HepG2 (cell line): Measurements from ENCODE around the gene CMIP. TPM values are rescaled to one million over a fixed set of nuclear protein-coding genes. Genes with fewer than 3 reads are reported as not detected.

Experiments
- ATAC-seq: fragments of 200-7000 bp; cut with Tn5 transposase; 3 replicates; pipeline ENCODE4 v1.9.1; 2020; ENCODE audit warnings: mild to moderate bottlenecking, moderate library complexity
- BruUV-seq: library from RNA; stranded (reverse); fragments of 400-500 nt; replicated peaks from 2 replicates; lab custom pipeline; 2021; lab: Mats Ljungman, UMichigan
- CTCF ChIA-PET: fragments of 300-600 bp; formaldehyde crosslinking; extraction: SDS; loops from one replicate; lab custom pipeline; 2021; ENCODE audit warnings: low total read pairs, inconsistent platforms, low intra/inter-chr PET ratio; lab: Yijun Ruan, JAX
- POLR2A ChIA-PET: fragments of 350-600 bp; sonication (Branson Sonifier 250); formaldehyde crosslinking; loops from one replicate; lab custom pipeline; 2020; ENCODE audit warnings: antibody characterized with exemption, inconsistent platforms; lab: Yijun Ruan, JAX
- DNase-seq: peaks from one replicate; pipeline ENCODE4 v3.0.0-alpha.2; 2015; ENCODE audit warnings: low spot score
- FAIRE-seq: peaks from 3 replicates; lab custom pipeline; 2011; peaks lifted over from hg19 to GRCh38; lab: Jason Lieb, UNC
- H2AFZ ChIP-seq: one replicate; pipeline ENCODE4 v1.6.1; 2011; ENCODE audit warnings: low read length, inconsistent platforms
- H3K27ac ChIP-seq: fragments of 300-600 bp; 3 replicates; pipeline ENCODE4 v1.8.0; 2011; ENCODE audit warnings: mixed run types, mild to moderate bottlenecking, mixed read lengths, low read length, inconsistent platforms; ENCODE audit not compliant: insufficient read depth; ENCODE audit errors: extremely low read length
- H3K27me3 ChIP-seq, 2 experiments: fragments of 200-600 bp in 1 of 2; 2 replicates in 1 of 2; 3 replicates in 1 of 2; pipeline versions ENCODE4 v1.6.0 to v1.8.0; 2011; ENCODE audit warnings: low read length in 2 of 2, mild to moderate bottlenecking in 2 of 2, moderate library complexity in 2 of 2, inconsistent platforms in 1 of 2; ENCODE audit not compliant: insufficient read depth in 2 of 2, control insufficient read depth in 1 of 2
- H3K36me3 ChIP-seq, 2 experiments: fragments of 200-600 bp in 1 of 2; replicated peaks in 1 of 2; 2 replicates in 1 of 2; 3 replicates in 1 of 2; pipeline versions ENCODE4 v1.5.1 to v1.8.0; 2011; ENCODE audit warnings: low read length in 2 of 2, inconsistent platforms in 1 of 2; ENCODE audit not compliant: insufficient read depth in 2 of 2, control insufficient read depth in 1 of 2
- H3K4me1 ChIP-seq: 2 replicates; pipeline ENCODE4 v1.5.1; 2012; ENCODE audit warnings: low read length, inconsistent platforms; ENCODE audit not compliant: insufficient read depth
- H3K4me2 ChIP-seq: 2 replicates; pipeline ENCODE4 v1.6.0; 2011; ENCODE audit warnings: low read depth, low read length, inconsistent platforms
- H3K4me3 ChIP-seq, 3 experiments: fragments of 200-600 bp in 1 of 3; sonication (generic), shearing (Covaris generic) in 1 of 3; replicated peaks in 1 of 3; 2 replicates each; pipeline ENCODE4 v1.5.1; 2011 to 2016; ENCODE audit warnings: low read length in 3 of 3, inconsistent platforms in 2 of 3, low read depth in 2 of 3, mild to moderate bottlenecking in 2 of 3, control low read depth in 1 of 3, mixed read lengths in 1 of 3; ENCODE audit not compliant: insufficient read depth in 1 of 3
- H3K79me2 ChIP-seq: one replicate; pipeline ENCODE4 v1.6.1; 2011; ENCODE audit warnings: low read length, inconsistent platforms; ENCODE audit not compliant: insufficient read depth
- H3K9ac ChIP-seq: 2 replicates; pipeline ENCODE4 v1.6.0; 2011; ENCODE audit warnings: mild to moderate bottlenecking, low read depth, low read length, inconsistent platforms; ENCODE audit not compliant: insufficient read depth
- H3K9me3 ChIP-seq: 2 replicates; pipeline ENCODE4 v1.5.1; 2012; ENCODE audit warnings: mild to moderate bottlenecking, low read length
- H4K20me1 ChIP-seq: 2 replicates; pipeline ENCODE4 v1.6.0; 2011; ENCODE audit warnings: inconsistent platforms, mild to moderate bottlenecking, low read length, moderate library complexity; ENCODE audit not compliant: insufficient read depth
- CAMTA2 ChIP-seq: sonication (generic); formaldehyde crosslinking; IDR thresholded peaks from 2 replicates; pipeline ENCODE4 v1.4.0; 2020; ENCODE audit warnings: mild to moderate bottlenecking, missing genetic modification reagents, borderline replicate concordance
- CCAR2 ChIP-seq: fragments of 200-400 bp; formaldehyde crosslinking; optimal IDR thresholded peaks from 2 replicates; pipeline ENCODE3; 2018; ENCODE audit warnings: low read depth, mild to moderate bottlenecking, low read length, moderate library complexity
- CHCHD3 ChIP-seq: sonication (generic); formaldehyde crosslinking; IDR thresholded peaks from 2 replicates; pipeline ENCODE4 v1.8.0; 2022; ENCODE audit warnings: mild to moderate bottlenecking, missing genetic modification reagents, moderate library complexity
- ELF4 ChIP-seq: sonication (generic); formaldehyde crosslinking; IDR thresholded peaks from 2 replicates; pipeline ENCODE4 v1.5.0; 2020; ENCODE audit warnings: missing genetic modification reagents, mild to moderate bottlenecking, moderate library complexity, borderline replicate concordance
- EZH2 ChIP-seq: conservative IDR thresholded peaks from 2 replicates; pipeline ENCODE4 v1.6.1; 2012; ENCODE audit warnings: mild to moderate bottlenecking, low read depth, low read length, moderate library complexity
- HHEX ChIP-seq: IDR thresholded peaks from 2 replicates; pipeline ENCODE4 v1.6.1; 2016; ENCODE audit warnings: control low read depth
- HINFP ChIP-seq: sonication (generic); formaldehyde crosslinking; IDR thresholded peaks from 2 replicates; pipeline ENCODE4 v1.4.0; 2020; ENCODE audit warnings: low read depth, mild to moderate bottlenecking, missing genetic modification reagents
- HOXD1 ChIP-seq: sonication (generic); formaldehyde crosslinking; IDR thresholded peaks from 2 replicates; pipeline ENCODE4 v1.5.0; 2020; ENCODE audit warnings: missing genetic modification reagents
- KAT8 ChIP-seq: IDR thresholded peaks from 2 replicates; pipeline ENCODE4 v1.6.1; 2016; ENCODE audit warnings: missing genetic modification reagents, missing compliant biosample characterization
- KDM3A ChIP-seq: IDR thresholded peaks from 2 replicates; pipeline ENCODE4 v1.6.1; 2018; ENCODE audit warnings: low read depth, missing compliant biosample characterization
- KMT2A ChIP-seq: sonication (generic); formaldehyde crosslinking; IDR thresholded peaks from 2 replicates; pipeline ENCODE4 v1.4.0; 2020; ENCODE audit warnings: missing genetic modification reagents
- NR3C1 ChIP-seq: sonication (generic); formaldehyde crosslinking; IDR thresholded peaks from 2 replicates; pipeline ENCODE4 v1.4.0; 2020; ENCODE audit warnings: missing genetic modification reagents
- PHF21A ChIP-seq: sonication (generic); formaldehyde crosslinking; IDR thresholded peaks from 2 replicates; pipeline ENCODE4 v1.5.0; 2020; ENCODE audit warnings: mild to moderate bottlenecking, missing genetic modification reagents
- SETDB1 ChIP-seq: sonication (generic); formaldehyde crosslinking; IDR thresholded peaks from 2 replicates; pipeline ENCODE4 v1.5.1; 2020; ENCODE audit warnings: missing genetic modification reagents, mild to moderate bottlenecking, borderline replicate concordance
- SMARCE1 ChIP-seq: fragments of 450-650 bp; IDR thresholded peaks from 2 replicates; pipeline ENCODE4 v1.6.1; 2017; ENCODE audit warnings: borderline replicate concordance
- SMYD3 ChIP-seq: sonication (generic); formaldehyde crosslinking; IDR thresholded peaks from 2 replicates; pipeline ENCODE4 v1.8.1; 2023; ENCODE audit warnings: mild to moderate bottlenecking, missing genetic modification reagents
- SRSF1 ChIP-seq: fragments of 200-400 bp; formaldehyde crosslinking; optimal IDR thresholded peaks from 2 replicates; pipeline ENCODE3; 2017; ENCODE audit warnings: mild to moderate bottlenecking, low read depth, low read length, moderate library complexity
- TAF1 ChIP-seq: sonication (generic); formaldehyde crosslinking; IDR thresholded peaks from 2 replicates; pipeline ENCODE4 v1.4.0; 2020; ENCODE audit warnings: missing genetic modification reagents
- ZBTB20 ChIP-seq: sonication (generic); formaldehyde crosslinking; IDR thresholded peaks from 2 replicates; pipeline ENCODE4 v1.8.1; 2023; ENCODE audit warnings: missing genetic modification reagents, low read depth, mild to moderate bottlenecking, borderline replicate concordance
- ZNF20 ChIP-seq: sonication (generic); formaldehyde crosslinking; IDR thresholded peaks from 2 replicates; pipeline ENCODE4 v1.4.0; 2020; ENCODE audit warnings: mild to moderate bottlenecking, moderate library complexity, missing genetic modification reagents
- ZNF234 ChIP-seq: sonication (generic); formaldehyde crosslinking; conservative IDR thresholded peaks from 2 replicates; pipeline ENCODE4 v1.5.1; 2020; ENCODE audit warnings: mild to moderate bottlenecking, missing genetic modification reagents
- ZNF337 ChIP-seq: sonication (generic); formaldehyde crosslinking; IDR thresholded peaks from 2 replicates; pipeline ENCODE4 v1.5.1; 2020; ENCODE audit warnings: missing genetic modification reagents, low read depth, mild to moderate bottlenecking, borderline replicate concordance
- WGBS: methylation state at CpG from one replicate; pipeline ENCODE4 v1.1.6; 2017; ENCODE audit warnings: low lambda C conversion rate; 5-methylcytosine and 5-hydroxymethylcytosine counted together
- in situ Hi-C: cut with HindIII; loops from 2 replicates; pipeline ENCODE4 v1.10.0; 2017; ENCODE audit warnings: low pct_unique_long_range_greater_than_20kb; ENCODE audit not compliant: extremely low pct_ligation_motif_present
- intact Hi-C: fragments of 100-400 bp; cut with micrococcal nuclease; formaldehyde crosslinking; loops from one replicate; pipeline ENCODE4 v1.10.0; 2022; ENCODE audit not compliant: unreplicated experiment
- polyA plus RNA-seq, 8 experiments: library from polyadenylated mRNA; depleted of rRNA in 3 of 8; stranded (reverse) in 7 of 8; unstranded in 1 of 8; fragments of >200 nt; fragmentation: Illumina TruSeq in 4 of 8; extraction: Trizol in 4 of 8; gene quantifications; 2 replicates each; pipeline versions ENCODE4 v1.2.1 to v1.2.3, GENCODE V29; 2011 to 2016; ENCODE audit warnings: low read depth in 4 of 8, missing spikeins in 1 of 8, mixed read lengths in 1 of 8; ENCODE audit not compliant: insufficient read depth in 1 of 8
- total RNA-seq, 5 experiments: library from RNA; depleted of rRNA; stranded (reverse); fragments of >200 nt; fragmentation: Illumina TruSeq; extraction: Trizol; gene quantifications; 2 replicates each; pipeline ENCODE4 v1.2.3, GENCODE V29; 2016; ENCODE audit warnings: low read depth in 1 of 5

CMIP gene
- total and polyA plus RNA-seq, 2 of the 13 experiments (the other 11 are each of a cell fraction or from before 2014, with no cell fraction given) = 10.9 to 18.1 TPM

GRCh38 chr16:81456523-81457325 is 12.1 kb downstream of the CMIP start (continued):
- peak; percentile 48; the same call in 1 of the 2 replicates for TF ChIP-seq ELF4 (CRISPR knock-in tag)
- TF ChIP-seq PHF21A (CRISPR knock-in tag) = peak; percentile 97
- TF ChIP-seq KAT8 = peak; percentile 69

DNA sequence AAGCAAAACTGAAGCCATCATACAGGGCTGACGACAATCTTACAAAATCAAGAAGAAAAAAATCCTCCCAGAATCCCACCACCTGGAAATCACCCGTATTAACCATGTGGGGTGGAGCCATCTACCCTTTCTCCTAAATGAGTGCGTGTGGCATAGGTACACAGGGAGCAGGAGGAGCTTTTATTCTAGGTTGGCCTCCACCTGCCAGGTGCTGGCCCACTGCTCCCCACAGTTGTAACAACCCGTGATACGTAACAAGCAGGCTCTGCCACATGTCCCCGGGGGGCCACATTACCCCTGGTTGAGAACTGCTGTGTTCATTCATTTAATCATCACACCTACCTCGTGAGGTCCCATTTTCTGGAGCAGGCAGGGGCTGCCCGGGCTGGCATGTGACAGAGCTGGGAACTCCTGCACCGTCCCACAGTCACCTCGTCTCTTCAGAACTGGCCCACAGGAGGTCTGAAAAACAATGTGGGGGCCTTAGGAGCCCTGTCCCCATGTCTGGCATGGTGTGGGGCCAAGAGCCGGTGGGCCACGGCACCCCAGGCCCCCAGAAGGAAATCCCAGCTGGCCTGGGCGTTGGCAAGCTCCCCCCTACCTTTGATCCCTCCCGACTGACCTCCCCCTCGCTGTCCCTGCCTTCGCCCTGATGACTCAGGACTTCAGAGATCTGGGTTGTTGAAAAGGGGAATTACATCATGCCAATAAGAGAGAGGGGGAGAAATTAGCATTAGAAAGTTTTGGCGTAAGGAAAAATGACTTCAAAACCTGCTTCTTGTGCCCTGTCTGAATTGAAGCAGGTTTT is 12.9 kb downstream of the CMIP start:
- Histone ChIP-seq H3K4me3 (peak overlapping the region in 1 of 3 experiments; percentile 42; a peak in 3 of 6 replicates), H3K4me1 (peaks cover 100% of the 10 kb centered on the region), H3K27ac (peak overlapping the region; percentile 70), H3K9me3 (no peaks in the 10 kb centered on the region), H3K9ac (peak overlapping the region; percentile 54), H3K27me3 (no peaks in the 10 kb centered on the region), H4K20me1 (peaks cover 92% of the 10 kb centered on the region), H3K36me3 (peaks cover 15 to 50% of the 10 kb centered on the region in 2 experiments), H3K79me2 (peaks cover 100% of the 10 kb centered on the region), H2AFZ (no peak overlapping the region), H3K4me2 (peak overlapping the region; percentile 57)
- peak; percentile 58 for ATAC-seq
- CTCF ChIA-PET = no interaction called here
- in situ Hi-C loops = no loop called here
- FAIRE-seq = peak; percentile 67
- intact Hi-C loops = loop anchor here (2.0 kb wide), 2 partner anchors 77 to 91 kb away; no protein-coding TSS in a partner anchor
- no TSS peak for BruUV-seq
- WGBS = 19% methylated on average over 17 of the region's 17 CpGs
- peak; percentile 89 for DNase-seq
- POLR2A ChIA-PET = interaction anchor here (0.8 to 3.5 kb wide), 20 partner anchors 8 to 125 kb away, joined by 3 to 61 read pairs (median 6); no protein-coding TSS in a partner anchor
- peak; percentile 56; the same call in 1 of the 2 replicates for TF ChIP-seq HINFP (CRISPR knock-in tag)
- no peak for TF ChIP-seq ZBTB20 (CRISPR knock-in tag)
- 0 out of 2 replicates have a peak, but pooled peaks have one; percentile 62 for TF ChIP-seq ZNF337 (CRISPR knock-in tag)
- TF ChIP-seq NR3C1 = no peak
- TF ChIP-seq CHCHD3 (CRISPR knock-in tag) = no peak
- no peak for TF ChIP-seq EZH2
- no peak for TF ChIP-seq SMARCE1
- 0 out of 2 replicates have a peak, but pooled peaks have one; percentile 74 for TF ChIP-seq SMYD3 (CRISPR knock-in tag)
- no peak for TF ChIP-seq SETDB1
- no peak for TF ChIP-seq HHEX (CRISPR knock-in tag)
- no peak for TF ChIP-seq TAF1 (CRISPR knock-in tag)
- TF ChIP-seq CCAR2 = no peak
- TF ChIP-seq CAMTA2 (CRISPR knock-in tag) = no peak
- TF ChIP-seq ZNF234 (CRISPR knock-in tag) = no peak
- TF ChIP-seq HOXD1 (CRISPR knock-in tag) = no peak
- no peak for TF ChIP-seq ZNF20
- TF ChIP-seq SRSF1 = peak; percentile 84
- no peak for TF ChIP-seq KMT2A (CRISPR knock-in tag)
- no peak for TF ChIP-seq KDM3A (CRISPR knock-in tag)
